ENCODE results near the gene C1QTNF12.
A peak's percentile ranks its signal among the peaks of the same experiment; 100 is the strongest.

The C1QTNF12 gene

GRCh38 chr1:1210726-1211540, 35.6 kb downstream of the C1QTNF12 start:
- no peak for DNase-seq

DNA sequence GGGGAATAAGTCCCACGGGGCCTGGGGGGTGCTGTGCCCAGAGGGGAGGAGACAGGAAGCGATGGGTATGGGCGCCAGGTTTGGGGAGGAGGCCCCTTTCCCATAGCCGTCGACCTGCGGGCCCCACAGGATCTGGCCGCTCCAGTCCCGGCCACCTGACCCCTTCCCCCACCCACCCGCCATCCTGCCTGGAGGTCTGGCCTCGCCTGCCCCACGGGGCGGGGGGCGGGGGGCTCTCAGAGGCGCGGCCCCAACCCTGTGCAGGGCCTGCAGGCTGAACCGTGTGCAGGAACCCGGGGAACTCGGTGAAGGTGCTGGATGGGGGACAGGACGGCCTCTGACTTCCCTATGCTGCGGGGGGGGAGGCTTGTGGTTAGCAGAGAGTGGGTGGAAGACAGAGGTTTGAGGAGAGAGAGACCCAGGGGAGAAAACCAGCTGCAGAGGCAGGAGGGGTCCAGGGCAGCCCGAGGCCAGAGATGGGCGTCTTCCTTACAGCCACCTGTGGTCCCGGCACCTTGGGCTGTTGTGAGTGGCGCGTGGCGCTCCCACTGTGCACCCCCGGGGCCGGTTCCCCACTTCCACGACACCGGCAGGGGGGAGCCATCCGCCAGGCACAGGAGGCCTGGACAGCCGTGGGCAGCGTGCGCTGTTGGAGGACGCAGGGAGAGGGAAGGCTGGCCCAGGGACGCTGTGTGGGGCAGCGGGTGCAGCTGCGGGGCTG, 37.6 kb downstream of the C1QTNF12 start:
- no peak for DNase-seq

DNA sequence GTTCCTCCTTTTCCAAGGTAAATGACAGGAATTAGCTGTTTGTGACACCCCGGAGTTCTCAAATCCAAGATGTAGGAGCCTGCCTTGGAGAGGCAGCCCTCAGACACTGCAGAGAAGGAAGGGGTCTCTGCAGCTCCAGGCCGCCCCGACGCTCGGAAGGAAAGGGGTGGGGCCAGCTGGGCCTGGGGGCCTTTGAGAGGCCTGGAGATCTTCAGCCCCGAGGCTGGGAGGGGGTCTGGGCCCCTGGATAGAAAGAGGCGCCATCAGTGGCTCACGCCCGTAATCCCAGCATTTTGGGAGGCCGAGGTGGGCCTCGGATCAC, 39.0 kb downstream of the C1QTNF12 start:
- DNase-seq, result no peak

DNA sequence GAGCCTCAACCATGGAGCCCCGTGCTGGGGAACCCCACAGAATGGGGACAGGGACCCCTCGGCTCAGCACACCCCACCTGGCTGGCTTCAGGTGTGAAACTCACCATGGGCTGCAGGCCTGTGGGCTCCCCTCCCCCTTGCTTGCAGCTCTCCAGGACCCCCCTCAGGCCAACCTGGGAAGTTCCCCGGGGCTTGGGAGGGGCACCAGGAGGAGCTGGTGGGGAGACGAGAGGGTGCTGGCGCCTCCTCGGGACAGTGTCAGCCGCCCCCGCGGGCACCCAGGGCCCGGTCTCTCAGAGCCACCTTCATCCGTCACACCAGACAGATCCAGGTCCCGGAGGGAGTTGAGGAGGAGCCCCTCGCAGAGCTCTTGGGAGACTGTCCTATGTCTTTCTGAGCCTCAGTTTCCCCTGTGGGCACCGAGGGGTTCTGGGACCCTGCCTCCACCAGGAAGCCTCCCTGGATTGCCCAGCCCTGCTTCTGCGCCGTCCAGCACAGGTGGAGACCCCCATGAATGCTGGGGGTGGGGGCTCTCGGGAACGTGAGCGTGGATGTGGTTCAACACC, 39.5 kb downstream of the C1QTNF12 start:
- no peak for DNase-seq

GRCh38 chr1:1206376-1206965, 40.1 kb downstream of the C1QTNF12 start, which contains the start of gene TNFRSF18:
Gene TNFRSF18, minus strand, starts transcription at chr1:1206592. Its CDS starts 21 bp downstream, at chr1:1206571.
- peak; percentile 94 for DNase-seq

GRCh38 chr1:1205769-1206375, 40.6 kb downstream of the C1QTNF12 start:
- DNase-seq, result peak; percentile 62

GRCh38 chr1:1204998-1205768, 41.3 kb downstream of the C1QTNF12 start:
- DNase-seq, result no peak

GRCh38 chr1:1204425-1204920, 42.0 kb downstream of the C1QTNF12 start:
- no peak for DNase-seq

GRCh38 chr1:1203561-1204424, 42.7 kb downstream of the C1QTNF12 start:
- DNase-seq, result no peak

DNA sequence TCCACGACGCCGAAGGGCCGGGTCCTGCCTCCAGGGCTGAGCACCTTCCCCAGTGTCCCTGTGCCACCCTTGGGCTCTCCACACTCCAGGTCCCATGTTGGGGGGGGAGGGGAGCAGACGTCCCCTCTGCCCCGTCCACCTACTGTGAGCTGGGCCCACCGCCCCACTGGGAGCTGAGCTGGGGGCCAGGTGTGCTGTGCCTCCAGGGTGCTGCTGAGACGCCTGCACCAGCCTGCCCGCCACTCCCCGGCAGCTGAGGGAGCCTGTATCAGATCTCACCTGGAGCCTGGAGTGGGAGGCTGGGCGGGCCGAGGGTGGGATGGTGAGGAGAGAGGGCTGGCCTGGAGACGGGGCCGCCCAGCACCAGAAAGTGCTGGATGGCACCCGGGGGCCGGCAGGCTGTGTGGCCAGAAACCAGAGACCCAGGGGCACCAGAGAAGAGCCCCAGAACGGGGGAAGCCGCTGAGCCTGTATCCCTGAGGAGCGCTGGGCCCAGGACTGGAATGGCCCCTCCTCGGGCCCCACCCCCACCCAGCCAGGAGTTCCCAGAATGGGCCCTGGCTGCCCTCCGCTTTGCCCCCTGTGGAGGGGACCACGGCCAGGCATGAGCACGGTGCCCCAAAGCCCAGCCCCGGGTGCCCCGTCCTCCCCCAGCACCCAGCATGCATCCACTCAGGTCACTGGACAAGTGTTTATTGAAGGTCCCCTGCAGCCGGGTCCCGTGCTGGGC, 43.5 kb downstream of the C1QTNF12 start:
- DNase-seq, result peak; percentile 40

DNA sequence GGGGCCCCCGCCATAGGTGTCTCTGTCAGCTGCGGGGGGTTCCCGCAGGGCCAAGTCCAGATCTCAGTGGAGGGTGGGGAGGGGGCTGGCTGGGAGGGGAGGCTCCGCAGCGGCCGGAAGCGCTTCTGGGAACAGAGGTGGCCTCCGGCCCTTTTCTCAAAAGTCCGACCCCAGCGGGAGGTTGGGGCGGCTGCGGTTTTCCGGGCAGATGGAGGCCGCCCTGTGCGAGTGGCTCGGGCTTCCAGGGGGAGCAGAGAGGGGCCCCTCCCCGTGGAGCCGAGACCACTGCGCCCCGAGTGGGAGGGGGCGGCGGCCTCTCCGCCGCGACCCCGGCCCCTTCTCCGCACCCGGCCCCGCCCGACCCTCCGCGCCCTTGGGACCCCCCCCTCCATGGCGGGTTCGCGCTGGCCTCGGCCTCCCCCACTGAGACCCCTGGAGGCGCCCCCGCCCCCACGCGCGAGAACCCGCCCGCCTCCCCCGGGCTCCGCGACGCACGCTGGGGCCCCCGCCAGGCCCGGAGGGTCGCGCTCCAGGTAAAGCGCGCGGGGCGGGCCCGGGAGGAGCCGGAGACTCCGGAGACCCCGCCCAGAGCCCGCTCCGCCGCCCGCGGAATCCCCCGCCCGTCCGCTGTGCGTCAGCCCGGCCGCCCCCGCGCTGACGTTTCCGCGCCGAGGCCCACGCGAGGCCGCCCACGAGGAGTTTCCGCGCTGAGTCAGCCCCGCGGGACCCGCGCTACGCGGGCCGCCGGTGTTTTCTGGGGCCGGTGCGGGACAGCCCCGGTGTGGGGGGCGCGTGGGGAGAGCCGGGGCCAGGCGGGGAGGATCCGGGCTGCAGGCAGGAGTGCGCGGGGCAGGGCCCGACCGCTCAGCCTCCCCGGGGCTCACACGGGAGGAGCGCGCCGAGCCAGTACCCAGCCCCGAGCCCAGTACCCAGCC, 45.4 kb downstream of the C1QTNF12 start:
- DNase-seq, result peak; percentile 36

DNA sequence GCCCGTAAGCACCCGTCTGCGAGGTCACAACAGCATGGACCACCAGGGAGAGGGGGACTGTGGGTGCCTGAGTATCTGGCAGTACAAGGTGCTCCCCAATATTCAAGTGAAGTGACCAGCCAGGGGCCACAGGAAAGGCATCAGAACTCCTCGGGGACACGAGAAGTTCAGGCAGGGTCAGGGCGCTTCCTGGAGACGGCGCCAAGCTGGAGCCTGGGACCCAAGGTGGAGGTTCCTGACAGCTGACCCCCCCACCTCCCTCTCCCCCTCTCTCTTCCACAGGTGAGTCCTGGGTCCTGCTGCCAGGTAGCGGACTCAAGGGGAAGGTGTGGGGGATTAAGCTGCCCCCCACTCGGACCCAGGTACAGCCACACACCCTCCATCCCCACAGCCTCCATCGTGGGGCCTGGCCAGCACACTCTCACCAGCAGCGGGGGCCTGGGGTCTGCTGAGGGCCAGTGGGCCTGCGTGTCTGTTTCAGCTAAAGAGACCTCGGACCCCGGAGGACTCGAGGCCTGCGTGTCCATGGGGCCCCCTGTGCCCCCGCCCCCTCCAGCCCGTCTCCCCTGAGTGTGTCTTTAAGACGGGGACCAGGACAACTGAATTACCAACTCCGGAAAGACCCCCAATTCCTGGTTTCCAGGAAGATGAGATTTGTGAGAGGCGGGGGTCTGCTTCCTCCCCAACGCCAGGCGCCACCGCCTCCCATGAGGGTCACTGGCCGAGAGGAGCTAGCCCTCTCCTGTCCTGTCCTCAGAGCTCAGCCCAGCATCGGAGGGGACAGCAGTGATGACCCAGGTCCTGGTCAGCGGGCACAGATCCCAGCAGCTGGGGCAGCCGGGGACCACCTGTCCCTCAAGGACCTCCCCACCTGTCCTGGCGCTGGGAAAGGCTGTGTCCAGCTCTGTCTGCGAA, 46.3 kb downstream of the C1QTNF12 start:
- DNase-seq, result no peak

DNA sequence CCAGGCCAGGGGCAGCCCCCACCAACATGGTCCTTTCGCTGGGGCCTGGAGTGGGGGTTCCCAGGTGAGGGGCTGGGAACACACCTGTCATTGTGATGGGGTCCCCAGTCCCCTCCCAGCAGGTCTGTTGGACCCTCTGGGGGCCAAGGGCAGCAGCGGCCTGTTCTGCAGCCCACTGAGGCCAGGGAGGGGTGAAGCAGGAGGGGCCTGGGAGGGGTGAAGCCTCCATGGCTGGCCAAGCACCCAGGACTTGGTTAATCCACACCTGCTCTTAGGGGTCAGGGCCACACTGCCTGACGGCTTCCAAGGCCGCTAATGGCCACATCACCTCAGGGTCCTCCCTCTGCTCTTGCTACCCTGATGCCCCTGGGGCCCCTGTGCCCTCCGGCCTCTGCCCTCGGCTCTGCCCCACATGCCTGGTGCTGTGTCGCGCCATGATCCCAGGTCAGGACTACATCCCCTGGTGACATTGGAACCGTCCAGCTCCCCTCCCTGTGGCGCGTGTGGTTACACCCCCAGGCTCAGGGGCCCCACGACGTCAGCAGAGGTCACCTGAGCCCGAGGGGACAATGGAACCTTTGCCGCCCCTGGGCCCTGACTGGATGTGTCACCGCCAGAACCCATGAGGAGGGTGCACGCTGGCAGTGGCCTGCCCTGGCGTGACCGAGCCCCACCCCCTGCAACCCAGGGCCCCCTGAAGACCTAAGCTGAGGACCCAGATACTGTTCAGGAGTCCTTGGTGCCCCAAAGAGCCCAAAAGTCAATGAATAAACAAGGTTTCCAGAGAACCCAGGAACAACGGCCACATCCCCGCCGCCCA, 47.2 kb downstream of the C1QTNF12 start:
- no peak for DNase-seq

- no peak for DNase-seq
Observed at GRCh38 chr1:1198423-1199140, 47.9 kb downstream of the C1QTNF12 start.

DNA sequence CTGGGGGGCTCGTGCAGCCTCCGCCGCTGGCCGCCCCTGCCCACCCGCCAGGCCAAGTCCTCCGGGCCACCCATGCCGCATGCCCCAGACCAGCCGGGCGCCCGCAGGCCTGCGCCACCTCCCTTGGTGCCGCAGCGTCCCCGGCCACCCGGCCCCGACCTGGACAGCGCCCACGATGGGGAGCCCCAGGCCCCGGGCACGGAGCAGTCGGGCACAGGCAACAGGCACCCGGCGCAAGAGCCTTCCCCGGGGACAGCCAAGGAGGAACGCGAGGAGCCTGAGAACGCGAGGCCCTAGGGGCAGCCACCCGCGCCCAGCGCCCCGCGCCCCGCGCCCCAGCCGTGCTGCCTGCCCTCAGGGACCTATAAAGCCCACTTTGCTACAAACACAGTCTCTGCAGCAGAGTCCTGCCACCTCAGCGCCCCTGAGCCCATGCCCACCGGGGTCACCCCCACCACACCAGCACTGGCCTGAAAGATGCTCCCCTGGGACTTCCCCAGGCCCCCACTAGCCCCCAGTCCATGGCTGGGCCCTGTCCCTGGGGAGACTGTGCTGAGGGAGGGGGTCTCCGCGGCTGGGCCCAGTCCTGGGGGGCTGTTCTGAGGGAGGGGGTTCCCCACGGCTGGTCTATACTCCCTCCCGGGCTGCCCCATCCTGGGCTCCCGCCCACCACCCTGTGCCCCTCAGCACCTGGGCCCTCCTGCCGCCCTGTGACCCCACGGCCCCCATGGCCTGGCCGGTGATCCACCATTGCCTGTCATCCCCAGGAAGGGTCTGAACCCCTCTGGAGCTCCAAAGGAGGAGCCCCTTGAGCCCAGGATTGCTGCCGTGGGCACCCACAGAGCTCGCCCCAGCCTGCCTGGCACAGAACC, 48.7 kb downstream of the C1QTNF12 start:
- DNase-seq, result no peak

- no peak for DNase-seq
Observed at GRCh38 chr1:1197188-1197500, 49.4 kb downstream of the C1QTNF12 start.
